Neural cell (in vitro differentiated cells): ENCODE results near the gene IRAK2. TPM values are rescaled to one million over a fixed set of nuclear protein-coding genes. Genes with fewer than 3 reads are reported as not detected.

ENCODE experiments used
- H2AFZ ChIP-seq: fragments of 200-600, 300-800 bp; sonication (generic), shearing (Covaris generic); 2 replicates; pipeline ENCODE4 v1.6.0; 2014; ENCODE audit warnings: low read depth, mild to moderate bottlenecking, antibody characterized with exemption, low read length, moderate library complexity
- H3F3A ChIP-seq: fragments of 200-600 bp; shearing (Covaris generic); 2 replicates; pipeline ENCODE4 v1.6.1; 2016; ENCODE audit warnings: mild to moderate bottlenecking, moderate library complexity, mixed read lengths, antibody characterized with exemption, low read length; ENCODE audit not compliant: insufficient read depth, poor library complexity, severe bottlenecking
- H3K27ac ChIP-seq: fragments of 200-600, 300-800 bp; sonication (generic), shearing (Covaris generic); 2 replicates; pipeline ENCODE4 v1.5.1; 2014; ENCODE audit warnings: mild to moderate bottlenecking, low read length, moderate library complexity
- H3K27me3 ChIP-seq: fragments of 300-800, 200-600 bp; sonication (generic), shearing (Covaris generic); 2 replicates; pipeline ENCODE4 v1.6.0; 2014; ENCODE audit warnings: mild to moderate bottlenecking, low read depth, low read length, moderate library complexity; ENCODE audit not compliant: insufficient read depth
- H3K36me3 ChIP-seq: fragments of 300-800, 200-600 bp; sonication (generic), shearing (Covaris generic); 2 replicates; pipeline ENCODE4 v1.5.1; 2014; ENCODE audit warnings: mild to moderate bottlenecking, antibody characterized with exemption, low read length, moderate library complexity; ENCODE audit not compliant: insufficient read depth
- H3K4me2 ChIP-seq: fragments of 300-800, 200-600 bp; sonication (generic), shearing (Covaris generic); 2 replicates; pipeline ENCODE4 v1.6.0; 2014; ENCODE audit warnings: mild to moderate bottlenecking, low read length
- H3K4me3 ChIP-seq: fragments of 300-800, 200-600 bp; sonication (generic), shearing (Covaris generic); 2 replicates; pipeline ENCODE4 v1.5.1; 2014; ENCODE audit warnings: mild to moderate bottlenecking, low read length, moderate library complexity
- H3K79me2 ChIP-seq: fragments of 200-600 bp; shearing (Covaris generic); replicated peaks from 2 replicates; pipeline ENCODE4 v1.6.0; 2014; ENCODE audit warnings: mild to moderate bottlenecking, low read length, moderate library complexity; ENCODE audit not compliant: insufficient read depth
- H3K9ac ChIP-seq: fragments of 300-800, 200-600 bp; sonication (generic), shearing (Covaris generic); 2 replicates; pipeline ENCODE4 v1.6.1; 2016; ENCODE audit warnings: mild to moderate bottlenecking, low read length, mixed read lengths
- H3K9me2 ChIP-seq: fragments of 200-600 bp; shearing (Covaris generic); 2 replicates; pipeline ENCODE4 v1.6.1; 2016; ENCODE audit warnings: mild to moderate bottlenecking, low read length, mixed read lengths; ENCODE audit not compliant: insufficient read depth
- H3K9me3 ChIP-seq: fragments of 200-600, 300-800 bp; sonication (generic), shearing (Covaris generic); 2 replicates; pipeline ENCODE4 v1.6.1; 2016; ENCODE audit warnings: mild to moderate bottlenecking, mixed run types, low read length, moderate library complexity, mixed read lengths
- H4K20me1 ChIP-seq: fragments of 200-600 bp; shearing (Covaris generic); 2 replicates; pipeline ENCODE4 v1.6.1; 2016; ENCODE audit warnings: mild to moderate bottlenecking, mixed run types; ENCODE audit not compliant: insufficient read depth
- EP300 ChIP-seq: fragments of 450-650 bp; conservative IDR thresholded peaks from 2 replicates; pipeline ENCODE4 v1.6.1; 2014; ENCODE audit warnings: antibody characterized with exemption, mild to moderate bottlenecking, moderate library complexity; ENCODE audit not compliant: poor library complexity, severe bottlenecking
- MXI1 ChIP-seq: fragments of 450-650 bp; conservative IDR thresholded peaks from 2 replicates; pipeline ENCODE4 v1.6.1; 2014; ENCODE audit warnings: antibody characterized with exemption, mild to moderate bottlenecking; ENCODE audit not compliant: poor library complexity, severe bottlenecking
- POLR2AphosphoS5 ChIP-seq: IDR thresholded peaks from 2 replicates; pipeline ENCODE4 v1.6.1; 2012
- RAD21 ChIP-seq: fragments of 450-650 bp; conservative IDR thresholded peaks from 2 replicates; pipeline ENCODE4 v1.6.1; 2014; ENCODE audit warnings: antibody characterized with exemption, mild to moderate bottlenecking, moderate library complexity
- SMC3 ChIP-seq: fragments of 450-650 bp; conservative IDR thresholded peaks from 2 replicates; pipeline ENCODE4 v1.6.1; 2014; ENCODE audit warnings: antibody characterized with exemption, mild to moderate bottlenecking, moderate library complexity; ENCODE audit not compliant: poor library complexity
- TAF1 ChIP-seq: IDR thresholded peaks from 2 replicates; pipeline ENCODE4 v1.6.1; 2012; ENCODE audit warnings: low read depth
- polyA plus RNA-seq: library from polyadenylated mRNA; depleted of rRNA; stranded (reverse); fragments of >200 nt; gene quantifications from 2 replicates; pipeline ENCODE4 v1.2.3, GENCODE V29; 2014
- TF ChIP-seq, protein P1 (sequence below): IDR thresholded peaks from 2 replicates; pipeline ENCODE4 v1.6.1; 2012; ENCODE audit warnings: borderline replicate concordance
- TF ChIP-seq, protein P2 (sequence below): fragments of 450-650 bp; IDR thresholded peaks from 2 replicates; pipeline ENCODE4 v1.5.1; 2014; ENCODE audit warnings: antibody characterized with exemption, mild to moderate bottlenecking, moderate library complexity; ENCODE audit not compliant: poor library complexity, severe bottlenecking

Gene IRAK2
- polyA plus RNA-seq, 1 donor from 2014 or later: 0.84 TPM

DNA sequence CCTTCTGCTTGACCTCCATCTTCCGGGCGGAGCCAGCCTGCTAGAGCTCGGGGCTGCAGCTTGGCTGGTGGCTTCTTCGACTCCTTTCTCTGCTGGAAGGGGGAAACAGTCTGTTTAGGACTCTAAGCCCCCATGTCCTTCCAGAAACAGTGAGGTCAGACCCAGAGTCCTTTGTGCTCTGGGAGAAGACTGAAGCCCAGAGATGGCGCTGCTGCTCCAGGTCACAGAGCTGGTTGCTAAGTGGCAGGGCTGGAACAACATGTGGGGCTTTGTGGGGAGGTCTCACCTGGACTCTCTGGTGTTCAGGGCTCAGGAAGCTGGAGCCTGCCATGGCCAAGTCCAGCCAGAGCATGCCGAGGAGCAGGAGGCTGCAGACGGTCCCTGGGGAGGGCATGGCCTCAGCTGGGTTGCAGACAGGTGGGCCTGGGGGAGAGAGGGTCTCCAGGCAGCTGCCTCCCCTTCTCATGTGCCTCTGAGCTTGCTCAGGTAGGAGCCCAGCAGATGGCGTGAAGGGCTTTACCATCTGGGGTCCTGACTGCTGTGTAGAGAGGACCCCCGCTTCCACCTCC, 125.2 kb downstream of the IRAK2 start:
- Histone ChIP-seq H3K9ac (no peak overlapping the region), H3K4me2 (no peak overlapping the region), H3K79me2 (no peaks in the 10 kb centered on the region), H2AFZ (no peak overlapping the region), H4K20me1 (no peaks in the 10 kb centered on the region), H3F3A (no peaks in the 10 kb centered on the region), H3K9me3 (no peaks in the 10 kb centered on the region), H3K27ac (no peak overlapping the region), H3K9me2 (no peaks in the 10 kb centered on the region), H3K4me3 (no peak overlapping the region), H3K27me3 (no peaks in the 10 kb centered on the region), H3K36me3 (no peaks in the 10 kb centered on the region)
- TF ChIP-seq SMC3: no peak
- TF ChIP-seq RAD21: no peak
- no peak for TF ChIP-seq POLR2AphosphoS5
- no peak for TF ChIP-seq TAF1
- TF ChIP-seq MXI1: no peak

DNA sequence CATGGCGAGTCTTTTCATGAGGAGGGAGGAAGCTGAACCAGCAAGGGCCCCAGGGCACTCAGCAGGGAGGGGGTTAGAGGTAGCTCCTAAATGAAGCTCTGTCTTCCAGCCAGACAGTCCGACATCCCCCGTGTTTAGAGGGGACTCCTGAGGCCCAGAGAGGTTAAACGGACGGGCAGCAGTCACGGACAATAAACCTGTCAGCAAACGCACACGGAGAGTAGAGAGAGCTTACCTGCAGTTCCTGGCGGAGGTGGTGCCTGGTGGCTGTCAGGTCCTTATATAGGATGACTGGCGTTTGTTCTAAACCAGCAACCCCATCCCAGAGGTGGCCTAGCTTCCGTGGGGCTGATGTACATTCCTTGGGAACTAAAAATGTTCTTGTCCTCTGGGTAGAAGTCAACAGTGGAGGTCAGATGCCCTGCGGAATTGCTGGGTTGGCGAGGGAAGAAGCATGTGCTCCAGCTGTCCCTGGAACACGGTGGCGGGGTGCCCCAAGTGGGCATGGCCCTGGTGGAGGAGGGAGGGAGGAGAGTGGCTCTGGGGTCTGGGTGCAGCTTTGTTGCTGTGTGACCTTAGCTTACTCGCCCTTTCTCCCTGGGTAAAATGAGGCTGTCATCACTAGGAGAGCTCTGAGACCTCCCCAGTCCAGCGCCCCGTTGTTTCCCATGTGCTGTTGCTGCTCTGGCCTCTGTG, 125.9 kb downstream of the IRAK2 start:
- H3K36me3 ChIP-seq: no peaks in the 10 kb centered on the region
- no peaks in the 10 kb centered on the region for H3K27me3 ChIP-seq
- no peaks in the 10 kb centered on the region for H3F3A ChIP-seq
- no peak overlapping the region for H3K4me2 ChIP-seq
- no peaks in the 10 kb centered on the region for H4K20me1 ChIP-seq
- H3K79me2 ChIP-seq: no peaks in the 10 kb centered on the region
- H3K9ac ChIP-seq: no peak overlapping the region
- no peak overlapping the region for H3K27ac ChIP-seq
- H2AFZ ChIP-seq: no peak overlapping the region
- TF ChIP-seq, protein P1, sequence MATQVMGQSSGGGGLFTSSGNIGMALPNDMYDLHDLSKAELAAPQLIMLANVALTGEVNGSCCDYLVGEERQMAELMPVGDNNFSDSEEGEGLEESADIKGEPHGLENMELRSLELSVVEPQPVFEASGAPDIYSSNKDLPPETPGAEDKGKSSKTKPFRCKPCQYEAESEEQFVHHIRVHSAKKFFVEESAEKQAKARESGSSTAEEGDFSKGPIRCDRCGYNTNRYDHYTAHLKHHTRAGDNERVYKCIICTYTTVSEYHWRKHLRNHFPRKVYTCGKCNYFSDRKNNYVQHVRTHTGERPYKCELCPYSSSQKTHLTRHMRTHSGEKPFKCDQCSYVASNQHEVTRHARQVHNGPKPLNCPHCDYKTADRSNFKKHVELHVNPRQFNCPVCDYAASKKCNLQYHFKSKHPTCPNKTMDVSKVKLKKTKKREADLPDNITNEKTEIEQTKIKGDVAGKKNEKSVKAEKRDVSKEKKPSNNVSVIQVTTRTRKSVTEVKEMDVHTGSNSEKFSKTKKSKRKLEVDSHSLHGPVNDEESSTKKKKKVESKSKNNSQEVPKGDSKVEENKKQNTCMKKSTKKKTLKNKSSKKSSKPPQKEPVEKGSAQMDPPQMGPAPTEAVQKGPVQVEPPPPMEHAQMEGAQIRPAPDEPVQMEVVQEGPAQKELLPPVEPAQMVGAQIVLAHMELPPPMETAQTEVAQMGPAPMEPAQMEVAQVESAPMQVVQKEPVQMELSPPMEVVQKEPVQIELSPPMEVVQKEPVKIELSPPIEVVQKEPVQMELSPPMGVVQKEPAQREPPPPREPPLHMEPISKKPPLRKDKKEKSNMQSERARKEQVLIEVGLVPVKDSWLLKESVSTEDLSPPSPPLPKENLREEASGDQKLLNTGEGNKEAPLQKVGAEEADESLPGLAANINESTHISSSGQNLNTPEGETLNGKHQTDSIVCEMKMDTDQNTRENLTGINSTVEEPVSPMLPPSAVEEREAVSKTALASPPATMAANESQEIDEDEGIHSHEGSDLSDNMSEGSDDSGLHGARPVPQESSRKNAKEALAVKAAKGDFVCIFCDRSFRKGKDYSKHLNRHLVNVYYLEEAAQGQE: no peak
- H3K9me3 ChIP-seq: no peaks in the 10 kb centered on the region
- no peaks in the 10 kb centered on the region for H3K9me2 ChIP-seq
- no peak overlapping the region for H3K4me3 ChIP-seq

DNA sequence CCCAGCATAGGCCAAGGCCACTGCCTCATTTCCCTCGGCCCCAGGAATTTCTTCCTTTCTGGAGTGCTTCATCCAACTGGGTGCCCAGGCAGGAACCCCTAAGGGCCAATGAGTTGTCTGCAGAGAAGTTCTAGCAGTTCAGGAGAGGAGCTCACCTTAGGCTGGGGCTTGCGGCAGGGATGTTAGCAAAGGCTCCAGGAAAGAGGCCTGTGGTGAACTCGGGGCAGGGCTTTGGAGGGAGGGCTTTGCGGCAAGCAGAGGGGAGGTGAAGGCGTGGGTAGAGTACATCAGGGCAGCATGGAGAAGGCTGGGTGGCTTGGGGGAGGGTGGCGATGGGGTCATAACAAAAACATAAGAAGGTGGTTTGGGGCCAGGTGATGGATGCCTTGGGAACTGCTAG, 126.9 kb downstream of the IRAK2 start:
- H3K36me3 ChIP-seq: no peaks in the 10 kb centered on the region
- TF ChIP-seq, protein P2, sequence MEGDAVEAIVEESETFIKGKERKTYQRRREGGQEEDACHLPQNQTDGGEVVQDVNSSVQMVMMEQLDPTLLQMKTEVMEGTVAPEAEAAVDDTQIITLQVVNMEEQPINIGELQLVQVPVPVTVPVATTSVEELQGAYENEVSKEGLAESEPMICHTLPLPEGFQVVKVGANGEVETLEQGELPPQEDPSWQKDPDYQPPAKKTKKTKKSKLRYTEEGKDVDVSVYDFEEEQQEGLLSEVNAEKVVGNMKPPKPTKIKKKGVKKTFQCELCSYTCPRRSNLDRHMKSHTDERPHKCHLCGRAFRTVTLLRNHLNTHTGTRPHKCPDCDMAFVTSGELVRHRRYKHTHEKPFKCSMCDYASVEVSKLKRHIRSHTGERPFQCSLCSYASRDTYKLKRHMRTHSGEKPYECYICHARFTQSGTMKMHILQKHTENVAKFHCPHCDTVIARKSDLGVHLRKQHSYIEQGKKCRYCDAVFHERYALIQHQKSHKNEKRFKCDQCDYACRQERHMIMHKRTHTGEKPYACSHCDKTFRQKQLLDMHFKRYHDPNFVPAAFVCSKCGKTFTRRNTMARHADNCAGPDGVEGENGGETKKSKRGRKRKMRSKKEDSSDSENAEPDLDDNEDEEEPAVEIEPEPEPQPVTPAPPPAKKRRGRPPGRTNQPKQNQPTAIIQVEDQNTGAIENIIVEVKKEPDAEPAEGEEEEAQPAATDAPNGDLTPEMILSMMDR: no peak
- TF ChIP-seq POLR2AphosphoS5: no peak
- TF ChIP-seq RAD21: no peak
- TF ChIP-seq EP300: no peak
- no peak for TF ChIP-seq TAF1

More for the DNA sequence above, 126.9 kb downstream of the IRAK2 start:
- Histone ChIP-seq H2AFZ (no peak overlapping the region), H3K4me3 (no peak overlapping the region), H3F3A (no peaks in the 10 kb centered on the region), H3K4me2 (no peak overlapping the region), H3K9ac (no peak overlapping the region), H3K27ac (no peak overlapping the region), H3K27me3 (no peaks in the 10 kb centered on the region), H4K20me1 (no peaks in the 10 kb centered on the region), H3K79me2 (no peaks in the 10 kb centered on the region), H3K9me2 (no peaks in the 10 kb centered on the region), H3K9me3 (no peaks in the 10 kb centered on the region)
